NCI-H510A (cell line): ENCODE data around the gene S100A6.

Source experiments
- DNase-seq: peaks from one replicate; lab custom pipeline; 2025; lab: John Stamatoyannopoulos, UW

S100A6 gene

GRCh38 chr1:153545067-153546055, 9.6 kb upstream of the S100A6 start, which contains the start of gene S100A4:
TSS of gene S100A4 (minus strand) at chr1:153545806. CDS start at chr1:153544794, 1,012 bp downstream.
- DNase-seq = peak; percentile 87

GRCh38 chr1:153544453-153545066, 8.8 kb upstream of the S100A6 start:
- DNase-seq = no peak

DNA sequence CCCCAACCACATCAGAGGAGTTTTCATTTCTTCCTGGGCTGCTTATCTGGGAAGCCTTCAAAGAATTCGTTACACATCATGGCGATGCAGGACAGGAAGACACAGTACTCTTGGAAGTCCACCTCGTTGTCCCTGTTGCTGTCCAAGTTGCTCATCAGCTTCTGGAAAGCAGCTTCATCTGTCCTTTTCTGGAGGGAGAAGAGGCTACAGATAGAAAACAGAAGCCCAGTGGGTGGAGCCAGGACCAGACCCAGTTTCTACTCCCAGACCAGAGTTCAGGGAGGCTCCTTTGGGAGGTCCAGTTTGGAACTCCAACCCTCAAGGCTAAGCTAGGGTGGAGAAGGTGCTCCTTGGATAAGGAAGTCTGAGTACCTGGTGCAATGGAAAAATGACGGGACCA, 7.9 kb upstream of the S100A6 start:
- no peak for DNase-seq

DNA sequence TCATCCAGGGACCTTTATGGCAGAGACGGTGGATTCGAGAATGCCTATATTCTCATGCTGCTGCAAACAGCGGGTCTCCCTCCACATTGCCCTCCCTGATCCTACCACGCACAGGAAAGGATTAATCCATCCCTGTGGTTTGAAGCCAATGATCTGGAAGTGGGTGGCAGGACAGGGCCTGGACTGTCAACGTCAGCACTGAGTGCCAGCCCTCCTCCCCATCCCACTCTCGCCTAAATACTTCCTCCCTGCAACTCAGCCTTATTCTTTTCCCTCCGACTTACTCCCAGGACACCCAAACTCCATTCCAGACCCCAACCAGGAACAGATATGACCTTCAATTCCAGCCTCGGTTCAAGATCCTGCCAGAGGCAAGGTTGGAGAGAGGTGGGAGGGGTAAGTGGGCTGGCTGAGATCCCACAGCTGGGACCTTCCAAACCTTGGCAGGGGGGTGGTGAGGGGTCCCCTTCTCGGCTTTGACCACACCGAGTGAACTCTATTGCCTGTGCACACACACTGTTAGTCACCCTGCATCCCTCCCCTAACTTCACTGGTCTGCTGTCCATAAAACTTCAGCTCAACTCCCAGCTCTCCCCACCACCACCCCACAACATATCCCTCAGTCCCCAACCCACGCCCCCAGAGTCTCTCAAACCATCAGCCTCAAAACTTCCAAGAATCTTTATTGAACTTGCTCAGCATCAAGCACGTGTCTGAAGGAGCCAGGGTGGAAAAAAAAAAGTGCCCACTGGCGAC, 7.3 kb upstream of the S100A6 start:
- DNase-seq = no peak

GRCh38 chr1:153541641-153542590, 6.1 kb upstream of the S100A6 start:
- no peak for DNase-seq

DNA sequence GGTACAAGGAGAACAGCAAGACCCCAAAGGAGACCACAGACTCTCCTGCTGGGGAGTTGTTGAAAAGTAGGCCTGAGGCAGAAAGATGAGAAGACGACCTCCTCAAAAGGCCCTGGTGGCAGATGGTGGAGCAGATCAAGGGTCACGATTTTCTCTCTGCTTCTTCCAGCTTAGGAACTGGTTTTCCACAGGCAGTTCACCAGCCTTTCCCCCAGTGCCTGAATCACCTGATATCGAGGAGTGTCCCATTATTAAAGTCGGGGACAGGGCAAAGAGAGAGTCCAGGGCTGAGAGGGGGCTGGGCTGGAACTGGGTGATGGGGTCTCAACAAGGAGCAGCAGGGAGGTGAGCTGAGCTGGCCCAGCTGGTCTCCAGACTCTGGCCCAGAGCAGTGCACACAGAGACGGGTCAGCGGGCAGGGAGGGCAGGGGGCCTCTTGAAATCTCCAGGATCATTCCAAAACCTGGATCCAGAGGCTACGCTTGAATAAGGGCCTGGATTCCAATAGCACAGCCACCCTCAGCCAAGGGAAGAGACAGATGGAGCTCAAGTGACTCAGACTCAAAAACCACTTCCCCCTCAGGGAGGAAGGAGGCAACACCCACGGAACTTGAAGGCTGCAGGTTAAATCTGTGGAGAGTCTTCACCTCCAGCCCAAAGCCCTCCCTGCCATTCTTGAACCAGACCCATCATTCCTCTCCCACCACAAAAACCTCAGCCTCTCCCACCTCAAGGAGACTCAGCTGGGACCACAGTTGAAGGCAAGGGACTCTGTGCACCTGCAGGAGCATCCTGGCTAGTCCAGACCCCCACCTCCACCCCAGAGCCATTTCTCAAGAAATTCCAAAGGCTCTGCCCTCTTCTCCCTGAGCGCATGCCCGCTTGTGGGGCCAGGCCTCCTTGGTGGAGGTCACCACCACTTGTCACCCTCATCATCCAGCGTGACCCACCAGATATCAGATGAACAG, 4.9 kb upstream of the S100A6 start, which contains the start of gene S100A5:
Gene S100A5 (minus strand): TSS at position 541 of the 968 bp plus-strand sequence. CDS start 743 bp downstream, outside the sequence.
- DNase-seq = no peak

DNA sequence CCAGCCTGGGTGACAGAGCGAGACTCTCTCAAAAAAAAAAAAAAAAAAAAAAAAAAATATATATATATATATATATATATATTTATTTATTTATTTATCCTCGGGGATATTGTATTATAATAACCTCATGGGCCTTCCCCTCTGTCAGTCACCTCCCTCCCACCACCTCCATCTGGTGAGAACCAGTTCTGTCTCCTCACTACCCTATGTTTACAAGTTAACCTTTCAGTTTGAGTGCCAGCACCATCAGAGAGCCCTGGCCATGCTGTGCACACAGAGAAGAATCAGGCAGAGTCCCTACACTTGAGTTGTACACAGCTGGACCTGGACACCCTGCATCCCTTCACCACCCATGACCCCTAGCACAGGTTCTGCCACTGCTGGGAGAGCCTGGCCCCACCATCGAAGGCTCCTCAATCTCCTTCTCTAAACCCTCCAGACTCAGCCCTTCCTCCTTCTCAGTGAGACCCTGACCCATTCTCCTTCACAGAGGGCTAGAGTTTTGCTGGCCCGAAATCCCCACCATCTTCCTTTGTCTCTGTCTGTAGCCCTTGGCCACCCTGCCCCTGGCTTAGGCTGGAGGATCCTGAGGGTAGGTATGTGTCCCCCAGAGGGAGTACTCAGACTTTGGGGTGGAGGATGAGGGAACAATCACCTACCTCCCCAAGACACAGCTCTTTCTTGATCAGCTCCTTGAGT, 3.8 kb upstream of the S100A6 start:
- peak; percentile 24 for DNase-seq

DNA sequence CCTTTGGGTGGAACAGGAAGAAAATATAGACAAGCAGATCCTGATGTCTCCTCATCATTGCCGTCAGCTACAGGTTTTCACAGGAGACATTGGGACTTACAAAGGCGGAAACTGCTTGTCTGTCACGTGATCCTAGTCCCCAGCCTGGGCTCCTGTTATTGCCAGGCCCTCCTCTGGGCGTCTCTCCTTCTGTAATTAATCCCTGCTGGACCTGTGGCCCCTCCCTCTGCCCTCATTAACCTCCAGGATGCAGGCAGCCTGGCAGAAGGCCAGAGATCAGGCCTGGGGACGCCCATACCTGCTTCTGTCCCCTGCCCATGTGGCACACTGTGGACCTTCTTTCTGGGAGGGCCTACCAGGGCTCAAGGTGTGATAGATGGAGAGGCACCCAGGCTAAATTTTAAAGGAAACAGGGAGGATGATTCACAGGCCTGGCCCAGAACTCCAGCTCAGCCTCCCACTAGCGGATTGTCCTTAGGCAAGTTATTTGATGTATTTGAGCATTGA, 2.6 kb upstream of the S100A6 start:
- peak; percentile 55 for DNase-seq

DNA sequence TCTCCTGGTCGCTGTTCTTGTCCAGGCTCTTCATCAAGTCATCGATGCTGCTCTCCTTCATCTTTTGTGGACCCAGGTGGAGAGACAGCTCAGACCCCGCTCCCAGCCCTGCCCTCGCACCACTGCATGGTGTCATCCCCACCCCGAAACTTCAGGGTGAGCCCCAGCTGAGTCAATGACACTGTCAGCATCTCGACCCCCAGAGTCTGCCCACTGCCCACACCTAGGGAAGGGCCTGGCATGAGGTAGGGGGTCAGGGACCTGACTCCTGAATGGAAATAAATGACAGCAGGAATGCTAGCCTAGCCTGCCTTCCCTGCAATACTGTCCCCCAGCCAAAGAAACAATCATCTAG, 1.6 kb upstream of the S100A6 start:
- no peak for DNase-seq

GRCh38 chr1:153536671-153537375, 1.0 kb upstream of the S100A6 start:
- DNase-seq = peak; percentile 55

DNA sequence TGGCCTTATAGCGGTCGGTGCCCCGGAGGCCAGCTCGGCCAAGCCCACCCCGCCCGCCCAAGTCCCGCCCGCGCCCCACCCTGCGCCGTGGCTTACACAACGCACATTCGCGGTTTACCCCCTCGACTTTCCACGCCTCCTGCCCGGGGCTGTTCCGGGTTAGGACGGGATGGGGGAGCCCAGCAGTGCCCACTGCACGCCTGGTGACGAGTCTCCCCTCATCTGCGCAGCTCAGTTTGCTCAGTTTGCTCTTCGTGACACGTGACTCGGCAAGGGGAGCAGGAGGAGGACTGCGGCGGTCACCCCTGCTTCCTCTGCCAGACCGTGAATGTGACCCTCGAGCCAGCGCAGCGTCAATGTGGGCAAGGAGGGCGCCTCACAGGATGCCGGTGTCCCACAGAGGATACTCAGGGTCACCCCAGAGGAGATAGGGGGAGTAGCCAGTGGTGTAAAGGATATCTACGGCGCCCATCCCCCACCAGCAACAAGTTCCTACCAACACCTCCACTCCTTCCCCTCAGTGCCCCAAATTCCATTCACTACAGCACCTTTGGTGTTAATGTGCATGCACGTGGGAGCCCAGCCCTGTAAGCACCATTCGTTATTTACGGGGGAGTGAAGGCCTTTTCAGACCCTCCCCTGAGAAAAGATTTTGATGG, 350 bp upstream of the S100A6 start:
- DNase-seq = no peak

DNA sequence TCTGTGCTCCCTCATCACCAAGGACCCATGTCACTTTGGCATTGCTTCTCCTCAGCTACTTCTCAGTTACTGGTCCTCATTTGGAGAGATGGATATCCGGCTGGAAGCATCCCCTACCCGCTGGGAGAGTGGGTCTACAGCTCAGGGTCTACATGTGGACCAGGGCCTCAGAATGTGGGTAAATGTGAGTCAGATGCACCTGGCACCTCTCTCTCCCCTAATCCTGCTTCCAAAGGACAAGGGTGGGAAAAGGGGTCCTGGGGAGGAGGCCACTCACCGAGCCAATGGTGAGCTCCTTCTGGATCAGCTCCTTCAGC, 908 bp downstream of the S100A6 start:
- DNase-seq = no peak

DNA sequence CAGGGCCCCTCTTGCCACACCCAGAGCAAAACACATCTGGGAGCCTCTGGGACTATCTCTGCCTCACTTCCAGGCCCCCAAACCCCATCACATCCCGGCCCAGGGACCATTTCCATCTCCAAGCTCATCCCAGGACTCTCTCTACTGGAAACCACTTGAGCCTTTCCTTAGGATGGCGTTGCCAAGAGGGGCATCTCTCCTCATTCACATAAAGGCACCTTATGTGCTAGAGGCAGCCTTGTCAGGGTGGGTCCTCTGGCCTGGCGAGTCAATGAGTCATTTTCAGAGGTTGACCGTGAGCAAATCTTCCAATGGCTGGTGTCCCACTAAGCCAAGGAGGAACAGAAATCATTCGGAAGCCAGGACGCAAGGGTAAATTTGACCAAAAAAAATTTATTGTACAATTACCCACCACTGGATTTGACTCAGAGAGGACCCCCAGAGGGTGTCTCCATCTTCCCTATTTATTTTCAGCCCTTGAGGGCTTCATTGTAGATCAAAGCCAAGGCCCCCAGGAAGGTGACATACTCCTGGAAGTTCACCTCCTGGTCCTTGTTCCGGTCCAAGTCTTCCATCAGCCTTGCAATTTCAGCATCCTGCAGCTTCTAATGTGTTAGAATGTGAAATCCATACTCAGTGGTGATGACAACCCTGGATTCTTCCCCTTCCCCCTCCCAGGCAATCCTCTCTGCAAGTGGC, 1.4 kb downstream of the S100A6 start:
- DNase-seq = no peak

DNA sequence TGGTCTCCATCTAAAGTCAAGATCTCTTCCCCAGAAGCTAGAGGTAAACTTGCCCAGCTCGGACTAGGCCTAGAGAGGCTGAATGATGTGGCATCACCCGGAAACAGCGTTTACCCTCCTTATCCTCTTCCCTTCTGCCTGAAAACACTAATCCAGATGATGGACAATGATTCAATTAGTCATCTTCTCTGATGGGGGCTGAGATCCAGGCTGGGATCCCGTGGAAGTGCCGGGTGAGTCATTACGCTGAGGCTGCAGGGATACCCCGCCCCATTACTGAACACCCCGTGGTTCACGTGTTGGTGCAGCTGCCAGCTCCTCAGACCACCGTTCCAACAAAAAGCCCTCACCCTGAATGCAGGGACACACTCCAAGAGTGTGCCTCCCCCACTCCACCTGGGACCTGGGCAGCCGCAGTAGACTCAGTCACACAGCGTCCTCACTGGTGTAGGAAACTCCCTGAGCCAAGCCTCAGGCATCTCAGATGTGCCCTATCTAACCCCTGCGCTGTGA, 2.0 kb downstream of the S100A6 start:
- DNase-seq = no peak

DNA sequence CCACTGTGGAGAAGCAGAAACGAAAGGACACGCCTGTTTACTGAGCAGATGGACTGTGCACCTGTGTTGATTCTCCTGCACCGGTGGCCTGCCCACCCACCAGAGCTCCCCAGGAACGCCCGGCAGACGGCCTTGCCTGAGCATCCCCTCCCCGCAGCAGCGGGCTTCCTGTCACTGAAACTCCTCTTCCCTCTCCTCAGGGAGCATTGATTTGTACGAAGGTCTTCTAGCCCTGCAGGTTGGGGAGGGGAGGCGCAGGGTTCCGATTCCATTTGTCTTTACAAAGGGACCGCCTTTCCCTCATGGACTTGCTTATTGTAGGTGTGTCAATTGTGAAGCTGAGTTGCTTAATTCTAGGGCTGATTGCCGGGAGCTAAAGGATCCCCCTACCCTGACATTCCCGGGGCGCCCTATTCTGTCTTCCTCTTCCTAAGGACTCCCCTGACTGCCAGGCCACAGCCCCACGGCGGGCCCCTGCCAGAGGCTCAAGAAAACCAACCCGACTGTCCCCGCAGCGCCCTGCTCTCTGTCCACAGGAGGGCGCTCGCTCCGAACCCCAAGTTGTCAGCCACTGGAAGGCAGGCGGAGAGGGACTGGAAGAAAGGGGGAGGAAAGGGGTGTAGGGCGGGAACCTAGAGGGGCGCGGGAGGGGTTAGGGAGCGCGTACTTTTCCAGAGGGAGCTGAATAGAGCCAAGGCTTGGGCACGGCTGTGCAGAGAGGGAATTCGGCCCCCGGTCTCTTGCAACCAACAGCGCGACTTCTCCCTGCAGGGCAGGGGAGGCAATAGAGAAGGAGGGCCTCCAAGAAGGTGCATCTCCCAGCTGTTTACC, 2.8 kb downstream of the S100A6 start:
- DNase-seq = peak; percentile 64

GRCh38 chr1:153532181-153532580, 3.6 kb downstream of the S100A6 start:
- no peak for DNase-seq
